Right lung (tissue), 5 donors: ENCODE measurements around the gene NPHP4. TPM values are rescaled to one million over a fixed set of nuclear protein-coding genes. Genes with fewer than 3 reads are reported as not detected.

Experiments
- DNase-seq, 2 donors: peaks; one replicate each; pipeline ENCODE4 v3.0.0-alpha.2; 2013
- polyA plus RNA-seq, 5 donors: library from polyadenylated mRNA; unstranded; fragments of 120-200 nt; gene quantifications; one replicate each; pipeline versions ENCODE4 v1.2.1 to v1.2.3, GENCODE V29; 2013; ENCODE audit warnings: inconsistent platforms in 1 of 5, low replicate concordance in 1 of 5; ENCODE audit not compliant: insufficient read length in 5 of 5, insufficient read depth in 1 of 5

NPHP4 gene
- polyA plus RNA-seq, 5 donors: 7.1 to 12.6 (median 9.9) TPM

GRCh38 chr1:5992814-5993555, 760 bp upstream of the NPHP4 start:
- no peak for DNase-seq

- DNase-seq: peak in 1 of 2 donors; percentile 24
Measured at GRCh38 chr1:5991381-5992025, 722 bp downstream of the NPHP4 start.

GRCh38 chr1:5990913-5991312, 1.3 kb downstream of the NPHP4 start:
- no peak for DNase-seq

- DNase-seq: no peak
Measured at GRCh38 chr1:5989731-5990271, 2.4 kb downstream of the NPHP4 start.

GRCh38 chr1:5989286-5989605, 3.0 kb downstream of the NPHP4 start:
- DNase-seq: no peak

- no peak for DNase-seq
Measured at GRCh38 chr1:5988596-5989285, 3.5 kb downstream of the NPHP4 start.

- DNase-seq: no peak
Measured at GRCh38 chr1:5986018-5986417, 6.2 kb downstream of the NPHP4 start.

- DNase-seq: no peak
Measured at GRCh38 chr1:5985250-5985649, 7.0 kb downstream of the NPHP4 start.

- no peak for DNase-seq
Measured at GRCh38 chr1:5983361-5984103, 8.7 kb downstream of the NPHP4 start.

- DNase-seq: no peak
Measured at GRCh38 chr1:5982868-5983267, 9.4 kb downstream of the NPHP4 start.

- DNase-seq: no peak
Measured at GRCh38 chr1:5982276-5982675, 9.9 kb downstream of the NPHP4 start.

GRCh38 chr1:5981009-5981380, 11.2 kb downstream of the NPHP4 start:
- DNase-seq: no peak

- no peak for DNase-seq
Measured at GRCh38 chr1:5980314-5981008, 11.8 kb downstream of the NPHP4 start.

- DNase-seq: no peak
Measured at GRCh38 chr1:5979536-5980313, 12.5 kb downstream of the NPHP4 start.

GRCh38 chr1:5978452-5978851, 13.8 kb downstream of the NPHP4 start:
- no peak for DNase-seq

GRCh38 chr1:5977494-5978444, 14.5 kb downstream of the NPHP4 start:
- no peak for DNase-seq

GRCh38 chr1:5976726-5977493, 15.3 kb downstream of the NPHP4 start:
- no peak for DNase-seq

GRCh38 chr1:5976231-5976630, 16.0 kb downstream of the NPHP4 start:
- no peak for DNase-seq
